Activated naive CD8-positive, alpha-beta T cell treated with anti-CD3 and anti-CD28 coated beads, Interleukin-2, amount 50 U/mL, for 24 hours (primary cell): ENCODE results near the gene KRTAP19-8.

Experiments used
- ATAC-seq: fragments of 150-1000 bp; cut with Tn5 transposase; one replicate; pipeline ENCODE4 v1.10.0; 2021
- DNase-seq: peaks from one replicate; pipeline ENCODE4 v3.0.0; 2021
- H3K27ac Mint-ChIP-seq: one replicate; pipeline ENCODE4 v1.8.0; 2021; ENCODE audit warnings: mild to moderate bottlenecking, mixed read lengths
- H3K27me3 Mint-ChIP-seq: one replicate; pipeline ENCODE4 v1.8.0; 2021; ENCODE audit warnings: mixed read lengths
- H3K36me3 Mint-ChIP-seq: one replicate; pipeline ENCODE4 v1.8.0; 2021; ENCODE audit warnings: low read depth, mixed read lengths
- H3K4me1 Mint-ChIP-seq: one replicate; pipeline ENCODE4 v1.8.0; 2021; ENCODE audit warnings: mixed read lengths
- H3K4me3 Mint-ChIP-seq: one replicate; pipeline ENCODE4 v1.8.0; 2021; ENCODE audit warnings: mild to moderate bottlenecking, moderate library complexity, mixed read lengths
- H3K9me3 Mint-ChIP-seq: one replicate; pipeline ENCODE4 v1.8.0; 2021; ENCODE audit warnings: mixed read lengths

Gene KRTAP19-8

GRCh38 chr21:31038376-31038775 lies at the start of gene KRTAP19-8:
Gene KRTAP19-8 (minus strand): TSS chr21:31038476. CDS start chr21:31038443, 33 bp downstream.
- no peak within 1 kb of the TSS for H3K27ac Mint-ChIP-seq
- DNase-seq (no peak), ATAC-seq (no peak)
- H3K4me3 Mint-ChIP-seq = no peak within 1 kb of the TSS
- H3K9me3 Mint-ChIP-seq = peaks cover 6% of the 10 kb centered on the region
- H3K4me1 Mint-ChIP-seq = no peaks in the 10 kb centered on the region
- no peaks in the 10 kb centered on the region for H3K36me3 Mint-ChIP-seq
- peaks cover 2% of the 10 kb centered on the region for H3K27me3 Mint-ChIP-seq

GRCh38 chr21:31087639-31088473 lies 49.6 kb upstream of the KRTAP19-8 start:
- no peaks in the 10 kb centered on the region for H3K36me3 Mint-ChIP-seq
- DNase-seq (no peak), ATAC-seq (no peak)
- peaks cover 12% of the 10 kb centered on the region for H3K4me1 Mint-ChIP-seq
- peaks cover 19% of the 10 kb centered on the region for H3K27me3 Mint-ChIP-seq
- no peak overlapping the region for H3K27ac Mint-ChIP-seq
- H3K4me3 Mint-ChIP-seq = peak overlapping the region; percentile 67
- H3K9me3 Mint-ChIP-seq = no peaks in the 10 kb centered on the region

- Mint-ChIP-seq H3K4me1 (peaks cover 12% of the 10 kb centered on the region), H3K4me3 (no peak overlapping the region), H3K9me3 (no peaks in the 10 kb centered on the region), H3K36me3 (no peaks in the 10 kb centered on the region), H3K27ac (no peak overlapping the region), H3K27me3 (peaks cover 13% of the 10 kb centered on the region)
- no peak for DNase-seq
- no peak for ATAC-seq
Measured at GRCh38 chr21:31084689-31085088, 46.4 kb upstream of the KRTAP19-8 start.

- no peaks in the 10 kb centered on the region for H3K36me3 Mint-ChIP-seq
- ATAC-seq (peak; percentile 49), DNase-seq (no peak)
- peaks cover 2% of the 10 kb centered on the region for H3K27me3 Mint-ChIP-seq
- no peaks in the 10 kb centered on the region for H3K9me3 Mint-ChIP-seq
- H3K4me1 Mint-ChIP-seq = peaks cover 4% of the 10 kb centered on the region
- no peak overlapping the region for H3K4me3 Mint-ChIP-seq
- no peak overlapping the region for H3K27ac Mint-ChIP-seq
Measured at GRCh38 chr21:31078796-31079195, 40.5 kb upstream of the KRTAP19-8 start.

- Mint-ChIP-seq H3K27me3 (peaks cover 8% of the 10 kb centered on the region), H3K9me3 (no peaks in the 10 kb centered on the region), H3K4me3 (no peak overlapping the region), H3K27ac (no peak overlapping the region), H3K4me1 (peaks cover 4% of the 10 kb centered on the region), H3K36me3 (no peaks in the 10 kb centered on the region)
- DNase-seq (no peak), ATAC-seq (no peak)
Measured at GRCh38 chr21:31078216-31078615, 39.9 kb upstream of the KRTAP19-8 start.

- no peaks in the 10 kb centered on the region for H3K36me3 Mint-ChIP-seq
- ATAC-seq (no peak), DNase-seq (no peak)
- H3K9me3 Mint-ChIP-seq = no peaks in the 10 kb centered on the region
- H3K27me3 Mint-ChIP-seq = peaks cover 11% of the 10 kb centered on the region
- no peak overlapping the region for H3K4me3 Mint-ChIP-seq
- H3K27ac Mint-ChIP-seq = no peak overlapping the region
- peaks cover 4% of the 10 kb centered on the region for H3K4me1 Mint-ChIP-seq
Measured at GRCh38 chr21:31075848-31076247, 37.6 kb upstream of the KRTAP19-8 start.

GRCh38 chr21:31072533-31072932 lies 34.3 kb upstream of the KRTAP19-8 start:
- Mint-ChIP-seq H3K27ac (no peak overlapping the region), H3K27me3 (peaks cover 11% of the 10 kb centered on the region), H3K9me3 (no peaks in the 10 kb centered on the region), H3K4me3 (no peak overlapping the region), H3K4me1 (no peaks in the 10 kb centered on the region), H3K36me3 (no peaks in the 10 kb centered on the region)
- ATAC-seq (no peak), DNase-seq (no peak)

GRCh38 chr21:31064803-31065202 lies 26.5 kb upstream of the KRTAP19-8 start:
- Mint-ChIP-seq H3K36me3 (no peaks in the 10 kb centered on the region), H3K9me3 (no peaks in the 10 kb centered on the region), H3K27ac (no peak overlapping the region), H3K4me3 (no peak overlapping the region), H3K4me1 (no peaks in the 10 kb centered on the region), H3K27me3 (peaks cover 5% of the 10 kb centered on the region)
- ATAC-seq (no peak), DNase-seq (no peak)

- Mint-ChIP-seq H3K27ac (no peak overlapping the region), H3K27me3 (peaks cover 2% of the 10 kb centered on the region), H3K4me1 (no peaks in the 10 kb centered on the region), H3K36me3 (no peaks in the 10 kb centered on the region), H3K9me3 (peaks cover 4% of the 10 kb centered on the region), H3K4me3 (no peak overlapping the region)
- ATAC-seq (peak; percentile 33), DNase-seq (no peak)
Measured at GRCh38 chr21:31052489-31053142, 14.3 kb upstream of the KRTAP19-8 start.

GRCh38 chr21:31050577-31051157 lies 12.4 kb upstream of the KRTAP19-8 start:
- Mint-ChIP-seq H3K4me3 (no peak overlapping the region), H3K36me3 (no peaks in the 10 kb centered on the region), H3K27ac (no peak overlapping the region), H3K27me3 (peaks cover 2% of the 10 kb centered on the region), H3K4me1 (no peaks in the 10 kb centered on the region), H3K9me3 (no peaks in the 10 kb centered on the region)
- no peak for DNase-seq
- ATAC-seq = no peak

- no peak overlapping the region for H3K4me3 Mint-ChIP-seq
- DNase-seq (no peak), ATAC-seq (no peak)
- H3K27me3 Mint-ChIP-seq = no peaks in the 10 kb centered on the region
- H3K27ac Mint-ChIP-seq = no peak overlapping the region
- no peaks in the 10 kb centered on the region for H3K36me3 Mint-ChIP-seq
- H3K4me1 Mint-ChIP-seq = no peaks in the 10 kb centered on the region
- H3K9me3 Mint-ChIP-seq = no peaks in the 10 kb centered on the region
Measured at GRCh38 chr21:31045841-31046240, 7.6 kb upstream of the KRTAP19-8 start.

- H3K4me3 Mint-ChIP-seq = no peak overlapping the region
- no peak for ATAC-seq
- no peak for DNase-seq
- no peaks in the 10 kb centered on the region for H3K36me3 Mint-ChIP-seq
- H3K9me3 Mint-ChIP-seq = no peaks in the 10 kb centered on the region
- H3K4me1 Mint-ChIP-seq = no peaks in the 10 kb centered on the region
- H3K27me3 Mint-ChIP-seq = no peaks in the 10 kb centered on the region
- H3K27ac Mint-ChIP-seq = no peak overlapping the region
Measured at GRCh38 chr21:31043471-31043870, 5.2 kb upstream of the KRTAP19-8 start.

GRCh38 chr21:31042080-31042464 lies 3.8 kb upstream of the KRTAP19-8 start:
- Mint-ChIP-seq H3K36me3 (no peaks in the 10 kb centered on the region), H3K27me3 (no peaks in the 10 kb centered on the region), H3K4me3 (no peak overlapping the region), H3K4me1 (no peaks in the 10 kb centered on the region), H3K27ac (no peak overlapping the region), H3K9me3 (no peaks in the 10 kb centered on the region)
- ATAC-seq (no peak), DNase-seq (no peak)

GRCh38 chr21:31041295-31042079 lies 3.2 kb upstream of the KRTAP19-8 start:
- no peaks in the 10 kb centered on the region for H3K27me3 Mint-ChIP-seq
- no peaks in the 10 kb centered on the region for H3K9me3 Mint-ChIP-seq
- DNase-seq (no peak), ATAC-seq (no peak)
- no peaks in the 10 kb centered on the region for H3K4me1 Mint-ChIP-seq
- no peak overlapping the region for H3K4me3 Mint-ChIP-seq
- H3K36me3 Mint-ChIP-seq = no peaks in the 10 kb centered on the region
- no peak overlapping the region for H3K27ac Mint-ChIP-seq
